Lung (tissue), 12 donors: ENCODE measurements around the gene LMOD1. TPM values are rescaled to one million over a fixed set of nuclear protein-coding genes. Genes with fewer than 3 reads are reported as not detected.
"Not testable (repeated sequence)": the region's sequence is repeated elsewhere in the genome, so short reads cannot be mapped to it uniquely, and the experiment has no call there.

Experiments
- ATAC-seq: fragments of 200-7000 bp; cut with Tn5 transposase; one replicate; pipeline ENCODE4 v1.9.1; 2020; ENCODE audit warnings: moderate number of reproducible peaks; ENCODE audit not compliant: insufficient read depth, low FRiP score
- DNase-seq, 3 donors: peaks; one replicate each; pipeline ENCODE4 v3.0.0-alpha.2; 2013 to 2017
- H3K27ac ChIP-seq, 2 donors: one replicate each; pipeline ENCODE4 v1.5.1; 2013; ENCODE audit warnings: mild to moderate bottlenecking in 2 of 2, moderate library complexity in 2 of 2, control low read depth in 1 of 2, inconsistent platforms in 1 of 2, low read depth in 1 of 2, low read length in 1 of 2
- H3K27me3 ChIP-seq, 3 donors: one replicate each; pipeline ENCODE4 v1.5.1; 2013; ENCODE audit warnings: low read length in 2 of 3; ENCODE audit not compliant: control insufficient read depth in 3 of 3, insufficient read depth in 3 of 3
- H3K36me3 ChIP-seq, 4 donors: one replicate each; pipeline ENCODE4 v1.5.1; 2013; ENCODE audit warnings: low read length in 4 of 4, mild to moderate bottlenecking in 1 of 4, moderate library complexity in 1 of 4; ENCODE audit not compliant: control insufficient read depth in 4 of 4, insufficient read depth in 4 of 4
- H3K4me1 ChIP-seq, 5 donors: one replicate each; pipeline ENCODE4 v1.5.1; 2013; ENCODE audit warnings: low read length in 5 of 5, mild to moderate bottlenecking in 2 of 5, moderate library complexity in 1 of 5; ENCODE audit not compliant: control insufficient read depth in 5 of 5, insufficient read depth in 5 of 5
- H3K4me3 ChIP-seq: one replicate; pipeline ENCODE4 v1.5.1; 2013; ENCODE audit warnings: mild to moderate bottlenecking, control low read depth, moderate library complexity
- H3K9ac ChIP-seq, 2 donors: one replicate each; pipeline ENCODE4 v1.5.1; 2013; ENCODE audit warnings: low read length in 2 of 2, control low read depth in 1 of 2; ENCODE audit not compliant: insufficient read depth in 1 of 2
- H3K9me3 ChIP-seq, 4 donors: one replicate each; pipeline ENCODE4 v1.5.1; 2013; ENCODE audit warnings: low read length in 3 of 4, mild to moderate bottlenecking in 1 of 4, moderate library complexity in 1 of 4; ENCODE audit not compliant: control insufficient read depth in 4 of 4, insufficient read depth in 3 of 4
- WGBS, 2 donors: extraction: QIAGEN DNeasy Blood & Tissue Kit; methylation state at CpG; one replicate each; pipeline ENCODE4 v1.1.7; 2013; 5-methylcytosine and 5-hydroxymethylcytosine counted together
- polyA plus RNA-seq, 2 donors: library from polyadenylated mRNA; stranded (reverse); fragments of 200-250 nt; gene quantifications; one replicate each; pipeline ENCODE4 v1.2.1, GENCODE V29; 2013
- total RNA-seq, 2 donors: library from RNA; depleted of rRNA in 1 of 2; stranded (reverse); fragments of >200 nt in 1 of 2; gene quantifications; one replicate each; pipeline ENCODE4 v1.2.1, GENCODE V29; 2014 to 2021
- TF ChIP-seq, protein P1 (sequence below): IDR thresholded peaks from 2 replicates; pipeline ENCODE4 v1.5.1; 2012; ENCODE audit warnings: mild to moderate bottlenecking; ENCODE audit errors: control extremely low read depth, extremely low read depth
- donor health status: control.
- donor health status: control.
- donor health status: Bipolar disorder and iron deficiency.
- donor health status: healthy.
- donor health status: DM: yes; HTN: yes; CAD: no.

LMOD1 gene
- total and polyA plus RNA-seq, 4 donors = 9.6 to 25.1 (median 18.2) TPM

GRCh38 chr1:201861448-201861847, 84.9 kb downstream of the LMOD1 start:
- no peak overlapping the region for H3K9ac ChIP-seq
- DNase-seq (no peak), ATAC-seq (no peak)
- no peaks in the 10 kb centered on the region for H3K27me3 ChIP-seq
- H3K27ac ChIP-seq = no peak overlapping the region
- peaks cover 12 to 36% (median 23%) of the 10 kb centered on the region in 4 donors for H3K36me3 ChIP-seq
- H3K4me1 ChIP-seq = peaks cover 0 to 2% (median 0%) of the 10 kb centered on the region in 5 donors
- 83 to 84% methylated on average over 7 of the region's 7 CpGs for WGBS, 2 donors
- no peak overlapping the region for H3K4me3 ChIP-seq
- H3K9me3 ChIP-seq = no peaks in the 10 kb centered on the region
- TF ChIP-seq, protein P1, sequence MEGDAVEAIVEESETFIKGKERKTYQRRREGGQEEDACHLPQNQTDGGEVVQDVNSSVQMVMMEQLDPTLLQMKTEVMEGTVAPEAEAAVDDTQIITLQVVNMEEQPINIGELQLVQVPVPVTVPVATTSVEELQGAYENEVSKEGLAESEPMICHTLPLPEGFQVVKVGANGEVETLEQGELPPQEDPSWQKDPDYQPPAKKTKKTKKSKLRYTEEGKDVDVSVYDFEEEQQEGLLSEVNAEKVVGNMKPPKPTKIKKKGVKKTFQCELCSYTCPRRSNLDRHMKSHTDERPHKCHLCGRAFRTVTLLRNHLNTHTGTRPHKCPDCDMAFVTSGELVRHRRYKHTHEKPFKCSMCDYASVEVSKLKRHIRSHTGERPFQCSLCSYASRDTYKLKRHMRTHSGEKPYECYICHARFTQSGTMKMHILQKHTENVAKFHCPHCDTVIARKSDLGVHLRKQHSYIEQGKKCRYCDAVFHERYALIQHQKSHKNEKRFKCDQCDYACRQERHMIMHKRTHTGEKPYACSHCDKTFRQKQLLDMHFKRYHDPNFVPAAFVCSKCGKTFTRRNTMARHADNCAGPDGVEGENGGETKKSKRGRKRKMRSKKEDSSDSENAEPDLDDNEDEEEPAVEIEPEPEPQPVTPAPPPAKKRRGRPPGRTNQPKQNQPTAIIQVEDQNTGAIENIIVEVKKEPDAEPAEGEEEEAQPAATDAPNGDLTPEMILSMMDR = no peak

DNA sequence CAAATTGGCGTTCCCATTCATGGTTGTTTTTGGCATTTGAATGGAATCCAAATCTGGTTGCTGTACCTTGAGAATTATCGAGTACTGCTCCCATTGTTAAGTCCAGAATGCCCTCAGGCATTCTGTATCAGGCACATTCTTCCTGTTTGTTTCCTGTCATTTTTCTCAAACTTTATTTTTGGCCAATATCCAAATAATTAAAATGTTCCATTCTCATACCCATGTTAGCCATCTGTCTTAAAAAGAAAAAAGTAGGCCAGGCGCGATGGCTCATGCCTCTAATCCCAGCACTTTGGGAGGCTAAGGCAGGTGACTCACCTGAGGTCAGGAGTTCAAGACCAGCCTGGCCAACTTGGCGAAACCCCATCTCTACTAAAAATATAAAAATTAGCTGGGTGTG, 86.9 kb downstream of the LMOD1 start:
- peaks cover 0 to 2% (median 0%) of the 10 kb centered on the region in 5 donors for H3K4me1 ChIP-seq
- WGBS, 2 donors = 74 to 79% methylated on average over 5 of the region's 5 CpGs
- no peak overlapping the region for H3K4me3 ChIP-seq
- no peak overlapping the region for H3K27ac ChIP-seq
- no peaks in the 10 kb centered on the region for H3K27me3 ChIP-seq
- no peak overlapping the region for H3K9ac ChIP-seq
- TF ChIP-seq, protein P1 = no peak
- no peak for DNase-seq
- H3K9me3 ChIP-seq = no peaks in the 10 kb centered on the region
- peaks cover 16 to 53% (median 30%) of the 10 kb centered on the region in 4 donors for H3K36me3 ChIP-seq
- no peak for ATAC-seq

GRCh38 chr1:201856722-201857121, 89.6 kb downstream of the LMOD1 start:
- H3K4me1 ChIP-seq, ATAC-seq, H3K4me3 ChIP-seq, H3K9me3 ChIP-seq, H3K27ac ChIP-seq, H3K27me3 ChIP-seq, H3K9ac ChIP-seq, DNase-seq: not testable (repeated sequence)
- WGBS, 2 donors = 95 to 98% methylated on average over 2 of the region's 2 CpGs
- peaks cover 17 to 67% (median 45%) of the 10 kb centered on the region in 4 donors for H3K36me3 ChIP-seq

DNA sequence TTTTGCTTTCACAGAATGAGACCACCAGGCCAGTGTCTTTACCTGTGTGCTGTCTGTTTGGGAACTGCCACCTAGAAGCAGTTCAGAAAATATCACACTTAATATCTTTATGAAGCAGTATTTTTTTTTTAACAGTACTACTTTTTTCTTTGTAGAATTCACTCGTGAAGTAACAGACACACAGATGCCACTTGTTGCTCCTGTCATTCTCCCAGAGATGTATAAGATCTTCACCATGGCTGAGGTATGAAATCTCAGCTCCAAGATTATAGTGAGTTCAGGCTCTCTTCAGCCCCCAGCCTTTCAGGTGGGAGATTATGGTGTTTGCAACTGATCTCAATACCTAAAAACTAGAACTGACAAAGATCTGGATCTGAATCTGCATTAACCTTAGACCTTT, 94.4 kb downstream of the LMOD1 start:
- DNase-seq (no peak), ATAC-seq (no peak)
- Histone ChIP-seq H3K27ac (no peak overlapping the region), H3K9me3 (no peaks in the 10 kb centered on the region), H3K4me1 (peaks cover 0 to 19% (median 7%) of the 10 kb centered on the region in 5 donors), H3K36me3 (peaks cover 18 to 63% (median 44%) of the 10 kb centered on the region in 4 donors), H3K9ac (no peak overlapping the region), H3K27me3 (no peaks in the 10 kb centered on the region), H3K4me3 (no peak overlapping the region)
- TF ChIP-seq, protein P1 = no peak
- 93% methylated on average over 1 of the region's 1 CpG for WGBS, 2 donors
